Lung (tissue), 12 donors: ENCODE measurements around the gene KCNK13. TPM values are rescaled to one million over a fixed set of nuclear protein-coding genes. Genes with fewer than 3 reads are reported as not detected.

Experiments
- ATAC-seq: fragments of 200-7000 bp; cut with Tn5 transposase; one replicate; pipeline ENCODE4 v1.9.1; 2020; ENCODE audit warnings: moderate number of reproducible peaks; ENCODE audit not compliant: insufficient read depth, low FRiP score
- DNase-seq, 3 donors: peaks; one replicate each; pipeline ENCODE4 v3.0.0-alpha.2; 2013 to 2017
- H3K27ac ChIP-seq, 2 donors: one replicate each; pipeline ENCODE4 v1.5.1; 2013; ENCODE audit warnings: mild to moderate bottlenecking in 2 of 2, moderate library complexity in 2 of 2, control low read depth in 1 of 2, inconsistent platforms in 1 of 2, low read depth in 1 of 2, low read length in 1 of 2
- H3K27me3 ChIP-seq, 3 donors: one replicate each; pipeline ENCODE4 v1.5.1; 2013; ENCODE audit warnings: low read length in 2 of 3; ENCODE audit not compliant: control insufficient read depth in 3 of 3, insufficient read depth in 3 of 3
- H3K36me3 ChIP-seq, 4 donors: one replicate each; pipeline ENCODE4 v1.5.1; 2013; ENCODE audit warnings: low read length in 4 of 4, mild to moderate bottlenecking in 1 of 4, moderate library complexity in 1 of 4; ENCODE audit not compliant: control insufficient read depth in 4 of 4, insufficient read depth in 4 of 4
- H3K4me1 ChIP-seq, 5 donors: one replicate each; pipeline ENCODE4 v1.5.1; 2013; ENCODE audit warnings: low read length in 5 of 5, mild to moderate bottlenecking in 2 of 5, moderate library complexity in 1 of 5; ENCODE audit not compliant: control insufficient read depth in 5 of 5, insufficient read depth in 5 of 5
- H3K4me3 ChIP-seq: one replicate; pipeline ENCODE4 v1.5.1; 2013; ENCODE audit warnings: mild to moderate bottlenecking, control low read depth, moderate library complexity
- H3K9ac ChIP-seq, 2 donors: one replicate each; pipeline ENCODE4 v1.5.1; 2013; ENCODE audit warnings: low read length in 2 of 2, control low read depth in 1 of 2; ENCODE audit not compliant: insufficient read depth in 1 of 2
- H3K9me3 ChIP-seq, 4 donors: one replicate each; pipeline ENCODE4 v1.5.1; 2013; ENCODE audit warnings: low read length in 3 of 4, mild to moderate bottlenecking in 1 of 4, moderate library complexity in 1 of 4; ENCODE audit not compliant: control insufficient read depth in 4 of 4, insufficient read depth in 3 of 4
- CTCF ChIP-seq: IDR thresholded peaks from 2 replicates; pipeline ENCODE4 v1.5.1; 2012; ENCODE audit warnings: mild to moderate bottlenecking; ENCODE audit errors: control extremely low read depth, extremely low read depth
- WGBS, 2 donors: extraction: QIAGEN DNeasy Blood & Tissue Kit; methylation state at CpG; one replicate each; pipeline ENCODE4 v1.1.7; 2013; 5-methylcytosine and 5-hydroxymethylcytosine counted together
- polyA plus RNA-seq, 2 donors: library from polyadenylated mRNA; stranded (reverse); fragments of 200-250 nt; gene quantifications; one replicate each; pipeline ENCODE4 v1.2.1, GENCODE V29; 2013
- total RNA-seq, 2 donors: library from RNA; depleted of rRNA in 1 of 2; stranded (reverse); fragments of >200 nt in 1 of 2; gene quantifications; one replicate each; pipeline ENCODE4 v1.2.1, GENCODE V29; 2014 to 2021
- donor health status: control.
- donor health status: control.
- donor health status: Bipolar disorder and iron deficiency.
- donor health status: healthy.
- donor health status: DM: yes; HTN: yes; CAD: no.

KCNK13 gene
- total and polyA plus RNA-seq, 4 donors, result 0.34 to 1.4 (median 0.57) TPM

GRCh38 chr14:90096566-90096965 is 34.8 kb downstream of the KCNK13 start:
- Histone ChIP-seq H3K36me3 (no peaks in the 10 kb centered on the region), H3K4me1 (peaks cover 0 to under 1% (median under 1%) of the 10 kb centered on the region in 5 donors), H3K4me3 (no peak overlapping the region), H3K27ac (no peak overlapping the region), H3K9me3 (peaks cover 0 to 2% (median 0%) of the 10 kb centered on the region in 4 donors), H3K9ac (no peak overlapping the region), H3K27me3 (peaks cover 0 to 2% (median 0%) of the 10 kb centered on the region in 3 donors)
- no peak for DNase-seq
- no peak for TF ChIP-seq CTCF
- WGBS, 2 donors, result 85 to 86% methylated on average over 1 of the region's 1 CpG
- no peak for ATAC-seq

- Histone ChIP-seq H3K27me3 (peaks cover 0 to 5% (median 0%) of the 10 kb centered on the region in 3 donors), H3K27ac (no peak overlapping the region), H3K9me3 (peaks cover 0 to 2% (median 0%) of the 10 kb centered on the region in 4 donors), H3K9ac (no peak overlapping the region), H3K4me1 (no peaks in the 10 kb centered on the region), H3K4me3 (no peak overlapping the region), H3K36me3 (no peaks in the 10 kb centered on the region)
- 88 to 93% methylated on average over 3 of the region's 3 CpGs for WGBS, 2 donors
- ATAC-seq (no peak), DNase-seq (no peak)
- no peak for TF ChIP-seq CTCF
Measured at GRCh38 chr14:90103808-90104207, 42.0 kb downstream of the KCNK13 start.

- 75 to 86% methylated on average over 4 of the region's 4 CpGs for WGBS, 2 donors
- DNase-seq, result peak in 2 of 3 donors; percentile 4 to 14
- TF ChIP-seq CTCF, result no peak
Measured at GRCh38 chr14:90105756-90106155, 44.0 kb downstream of the KCNK13 start.

GRCh38 chr14:90107789-90108188 is 46.0 kb downstream of the KCNK13 start:
- no peak overlapping the region for H3K4me3 ChIP-seq
- no peak overlapping the region for H3K27ac ChIP-seq
- H3K9ac ChIP-seq, result no peak overlapping the region
- no peak for TF ChIP-seq CTCF
- no peaks in the 10 kb centered on the region for H3K36me3 ChIP-seq
- peaks cover 0 to 2% (median 0%) of the 10 kb centered on the region in 3 donors for H3K27me3 ChIP-seq
- 86 to 88% methylated on average over 6 of the region's 6 CpGs for WGBS, 2 donors
- no peaks in the 10 kb centered on the region for H3K4me1 ChIP-seq
- no peak for DNase-seq
- H3K9me3 ChIP-seq, result peaks cover 0 to 3% (median 0%) of the 10 kb centered on the region in 4 donors
- ATAC-seq, result no peak

More at GRCh38 chr14:90105756-90106155, 44.0 kb downstream of the KCNK13 start:
- Histone ChIP-seq H3K4me3 (no peak overlapping the region), H3K27ac (no peak overlapping the region), H3K9ac (no peak overlapping the region), H3K27me3 (peaks cover 0 to 5% (median 0%) of the 10 kb centered on the region in 3 donors), H3K36me3 (no peaks in the 10 kb centered on the region), H3K4me1 (no peaks in the 10 kb centered on the region), H3K9me3 (peaks cover 0 to 3% (median 0%) of the 10 kb centered on the region in 4 donors)
- no peak for ATAC-seq
